Fibroblast of peridontal ligament (primary cell): ENCODE results near the gene SLC4A1.

Experiments
- DNase-seq: peaks from one replicate; pipeline ENCODE4 v3.0.0-alpha.2; 2010; ENCODE audit errors: extremely low read depth

SLC4A1 gene

DNA sequence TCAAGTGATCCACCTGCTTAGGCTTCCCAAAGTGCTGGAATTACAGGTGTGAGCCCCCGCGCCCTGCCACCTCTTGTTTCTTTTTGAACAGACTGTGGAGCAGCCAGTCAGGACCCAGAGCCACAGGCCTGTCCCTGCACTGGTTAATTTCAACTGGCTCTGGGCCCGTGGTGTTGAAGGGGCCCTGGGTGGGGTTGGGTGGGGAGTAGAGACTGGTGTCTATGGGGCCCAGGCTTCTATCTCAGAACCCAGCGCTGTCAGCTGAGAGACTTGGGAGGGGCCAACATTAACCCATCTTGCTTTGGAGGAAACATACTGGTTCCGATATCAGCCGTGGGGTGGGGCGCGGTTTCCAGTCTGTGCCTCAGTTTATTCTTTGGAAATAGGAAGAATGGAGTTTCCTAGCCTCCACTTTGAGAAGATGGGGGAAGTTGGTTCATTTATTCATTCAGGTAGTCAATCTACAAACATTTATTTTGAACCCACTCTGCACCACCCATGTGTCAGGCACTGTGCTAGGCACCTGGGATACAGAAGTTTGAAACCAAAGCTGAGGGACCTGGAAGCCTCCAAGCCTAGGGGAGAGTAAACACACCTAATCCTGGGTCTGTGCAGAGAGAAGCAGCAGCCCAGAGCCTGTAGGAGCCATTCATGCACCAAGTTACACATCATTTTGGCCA lies 15.5 kb upstream of the SLC4A1 start:
- DNase-seq = no peak

DNA sequence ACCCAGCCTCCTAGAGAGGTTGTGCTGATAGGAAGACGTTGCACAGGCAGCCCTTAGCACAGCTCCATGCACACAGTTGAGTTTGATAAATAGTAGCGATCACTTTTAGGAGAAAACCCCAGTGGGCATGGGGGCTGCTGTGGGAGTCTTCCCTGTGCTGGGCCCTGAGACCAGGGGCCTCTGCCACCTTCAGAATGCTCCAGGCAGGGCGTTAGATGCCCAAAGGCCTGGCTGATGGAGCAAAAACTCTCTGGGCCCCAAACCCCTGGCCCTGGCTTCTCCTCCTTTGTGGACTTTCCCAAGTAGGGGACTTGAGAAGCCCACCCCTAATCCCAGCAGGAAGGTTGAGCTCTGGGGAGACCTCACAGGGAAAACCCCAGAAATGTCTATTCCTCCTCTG lies 14.3 kb upstream of the SLC4A1 start:
- no peak for DNase-seq

DNA sequence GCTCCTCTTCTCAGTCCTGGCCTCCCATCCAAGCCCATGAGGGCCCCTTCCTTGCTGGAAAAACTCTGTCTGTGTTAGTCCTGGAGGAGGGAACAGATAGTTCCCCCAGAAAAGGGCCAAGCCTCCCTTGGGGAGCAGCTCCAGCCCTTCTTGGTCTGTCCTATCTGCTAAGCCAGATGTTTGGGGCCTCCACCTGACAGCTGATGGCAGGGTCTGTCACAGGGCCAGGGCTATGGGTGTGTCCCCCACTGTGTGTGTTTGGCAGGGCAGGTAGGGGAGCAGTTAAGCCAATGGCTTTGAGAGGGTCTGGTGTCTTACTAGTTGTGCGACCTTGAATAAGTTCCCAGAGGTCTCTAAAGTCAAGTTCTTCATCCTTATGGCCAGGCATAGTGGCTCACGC lies 13.6 kb upstream of the SLC4A1 start:
- DNase-seq = no peak

DNA sequence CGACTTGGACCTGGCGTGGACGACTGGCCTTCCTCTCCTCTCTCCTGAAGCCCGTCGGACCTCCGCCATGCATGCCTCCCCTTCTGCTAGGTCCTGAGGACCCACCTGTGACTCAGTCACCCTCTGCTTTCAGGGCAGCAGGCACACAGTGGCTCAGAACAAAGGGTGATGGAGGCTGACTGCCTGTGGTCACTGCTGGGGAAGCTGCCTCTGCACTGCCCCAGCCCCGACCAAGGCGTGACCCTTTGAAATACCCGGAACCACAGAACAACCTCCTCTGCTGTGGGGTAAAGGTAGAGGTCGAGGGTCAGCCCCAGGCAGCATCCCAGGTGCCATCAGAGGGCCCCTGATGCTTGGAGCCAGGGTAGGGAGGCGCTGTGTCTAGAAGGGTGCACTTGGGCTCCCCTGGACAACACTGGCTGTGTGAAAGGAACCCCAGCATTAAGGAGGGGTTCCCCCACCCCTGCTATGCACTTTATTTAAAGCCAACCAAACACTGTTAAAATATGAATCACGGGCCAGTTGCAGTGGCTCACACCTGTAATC lies 12.5 kb upstream of the SLC4A1 start:
- no peak for DNase-seq

DNA sequence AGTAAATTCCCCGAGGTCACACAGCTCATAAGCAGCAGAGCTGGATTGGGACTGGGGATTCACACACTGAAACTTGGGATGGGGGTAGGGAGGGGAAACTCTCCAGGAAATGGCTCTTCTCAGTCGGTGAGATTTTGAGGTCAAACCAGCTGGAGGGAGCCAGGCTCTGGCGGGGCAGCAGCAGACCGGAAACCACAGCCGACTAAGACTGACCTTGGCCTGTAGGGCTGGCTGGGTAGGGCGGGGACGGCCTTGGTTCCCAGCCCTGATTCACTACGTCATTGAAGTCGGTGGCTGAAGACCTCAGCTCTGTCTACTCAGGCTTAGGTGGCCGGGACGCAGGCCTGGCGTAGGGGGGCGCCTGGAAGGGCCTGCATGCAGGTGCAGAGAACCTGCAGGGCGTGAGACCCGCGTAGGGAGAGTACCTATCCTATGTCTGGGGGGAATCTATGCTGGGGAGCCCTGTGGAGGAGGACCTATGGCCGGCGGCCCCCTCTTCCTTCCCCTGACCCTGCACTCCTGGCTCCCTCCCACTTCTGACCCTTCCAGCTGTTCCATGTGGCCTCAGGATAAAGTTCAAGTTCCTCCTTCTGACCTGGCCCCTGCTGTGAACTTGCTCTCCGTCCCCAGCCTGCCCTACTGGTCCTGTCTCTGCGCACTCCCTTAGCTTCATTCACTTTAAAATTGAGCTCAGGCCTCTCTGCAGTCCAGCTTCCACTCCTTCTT lies 11.9 kb upstream of the SLC4A1 start:
- peak; percentile 49 for DNase-seq

DNA sequence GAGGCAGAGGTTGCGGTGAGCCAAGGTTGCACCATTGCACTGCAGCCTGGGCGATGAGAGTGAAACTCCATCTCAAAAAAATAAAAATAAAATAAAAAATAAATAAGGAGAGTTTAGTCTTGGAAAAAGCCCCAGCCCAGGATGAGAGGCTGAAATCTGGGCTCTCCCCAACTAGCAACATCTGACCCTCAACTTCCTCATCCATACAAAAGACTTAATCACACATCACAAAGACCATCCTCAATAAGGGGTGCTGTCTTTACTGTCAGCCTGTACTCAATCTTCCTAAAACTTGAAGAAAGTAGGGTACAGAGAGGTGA lies 11.4 kb upstream of the SLC4A1 start:
- no peak for DNase-seq

DNA sequence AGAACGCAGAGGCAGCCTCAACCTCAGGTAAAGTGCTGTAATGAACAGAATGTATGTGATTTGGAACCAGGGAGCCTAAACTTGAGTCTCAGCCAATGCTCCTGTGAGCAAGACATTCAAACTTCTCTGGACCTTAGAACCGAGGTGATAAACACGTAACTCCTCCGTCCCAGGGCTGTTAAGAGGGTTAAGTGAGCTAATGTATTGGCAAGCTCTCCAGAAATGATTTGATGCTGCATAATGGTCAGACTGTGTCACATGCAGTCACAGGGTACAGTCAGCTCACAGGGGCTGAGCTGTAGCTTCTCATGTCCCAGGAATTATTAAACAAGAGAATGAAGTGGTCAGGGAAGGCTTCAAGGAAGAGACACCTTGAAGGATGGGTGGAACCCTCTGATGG lies 10.0 kb upstream of the SLC4A1 start:
- DNase-seq = no peak

DNA sequence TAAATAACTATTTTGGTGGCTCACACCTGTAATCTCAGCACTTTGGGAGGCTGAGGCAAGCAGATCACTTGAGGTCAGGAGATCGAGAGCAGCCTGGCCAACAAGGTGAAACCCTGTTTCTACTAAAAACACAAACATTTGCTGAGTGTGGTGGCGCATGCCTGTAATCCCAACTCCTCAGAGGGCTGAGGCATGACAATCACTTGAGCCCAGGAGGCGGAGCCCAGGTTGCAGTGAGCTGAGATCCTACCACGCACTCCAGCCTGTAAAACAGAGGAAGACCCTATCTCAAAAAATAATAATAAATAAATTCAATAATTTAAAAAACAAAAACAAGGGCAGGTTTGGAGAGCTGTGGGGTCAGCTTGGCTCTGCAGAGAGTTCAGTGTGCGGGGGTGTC lies 5.7 kb upstream of the SLC4A1 start:
- no peak for DNase-seq

DNA sequence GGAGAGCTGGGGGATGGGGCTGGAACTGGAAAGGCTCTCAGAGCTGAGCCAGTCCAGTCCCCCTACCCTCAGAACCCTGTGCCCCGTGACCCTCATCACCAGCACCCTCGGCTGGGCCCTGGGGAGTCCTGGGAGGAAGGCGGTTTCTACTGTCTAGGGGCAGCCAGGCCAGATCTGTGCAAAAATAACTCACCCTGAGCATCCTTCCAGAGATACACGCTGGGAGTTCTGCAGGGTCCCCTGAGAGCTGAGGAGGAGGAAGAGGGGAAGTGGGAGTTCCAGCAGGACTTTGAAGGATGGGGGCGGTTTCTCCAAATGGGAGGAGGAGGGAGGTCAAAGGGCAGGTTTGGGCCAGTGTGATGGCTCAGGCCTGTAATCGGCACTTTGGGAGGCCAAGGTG lies 5.0 kb upstream of the SLC4A1 start:
- no peak for DNase-seq

DNA sequence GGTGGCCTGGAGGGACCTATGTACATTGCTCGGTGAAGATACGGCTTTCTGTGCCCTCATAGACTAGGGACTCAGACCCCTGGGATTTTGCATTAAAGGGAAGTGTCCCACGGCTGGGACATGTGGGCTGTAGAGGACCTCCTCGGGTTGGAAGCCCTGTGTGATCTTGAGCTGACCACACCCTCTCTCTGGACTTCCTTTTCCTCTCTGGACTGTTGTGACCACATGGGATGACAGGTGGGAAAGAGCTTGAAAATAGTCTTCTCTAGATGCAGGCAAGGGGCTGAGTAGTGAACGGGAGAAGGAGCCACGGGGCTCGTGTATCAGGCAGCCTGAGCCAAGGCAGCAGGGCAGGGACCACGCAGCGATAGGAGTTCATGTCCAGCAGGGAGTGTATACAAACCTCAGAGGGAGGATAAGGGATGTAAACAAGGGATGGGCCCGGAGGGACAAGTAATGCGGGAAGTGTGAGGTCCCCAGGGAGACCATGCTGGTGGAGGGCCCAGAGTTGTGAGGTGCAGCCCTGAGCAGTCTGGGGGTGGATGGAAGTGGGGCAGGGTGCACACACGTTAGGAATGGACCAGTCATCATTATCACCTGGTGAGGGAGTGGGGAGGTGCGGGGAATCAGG lies 4.5 kb upstream of the SLC4A1 start:
- DNase-seq = no peak

DNA sequence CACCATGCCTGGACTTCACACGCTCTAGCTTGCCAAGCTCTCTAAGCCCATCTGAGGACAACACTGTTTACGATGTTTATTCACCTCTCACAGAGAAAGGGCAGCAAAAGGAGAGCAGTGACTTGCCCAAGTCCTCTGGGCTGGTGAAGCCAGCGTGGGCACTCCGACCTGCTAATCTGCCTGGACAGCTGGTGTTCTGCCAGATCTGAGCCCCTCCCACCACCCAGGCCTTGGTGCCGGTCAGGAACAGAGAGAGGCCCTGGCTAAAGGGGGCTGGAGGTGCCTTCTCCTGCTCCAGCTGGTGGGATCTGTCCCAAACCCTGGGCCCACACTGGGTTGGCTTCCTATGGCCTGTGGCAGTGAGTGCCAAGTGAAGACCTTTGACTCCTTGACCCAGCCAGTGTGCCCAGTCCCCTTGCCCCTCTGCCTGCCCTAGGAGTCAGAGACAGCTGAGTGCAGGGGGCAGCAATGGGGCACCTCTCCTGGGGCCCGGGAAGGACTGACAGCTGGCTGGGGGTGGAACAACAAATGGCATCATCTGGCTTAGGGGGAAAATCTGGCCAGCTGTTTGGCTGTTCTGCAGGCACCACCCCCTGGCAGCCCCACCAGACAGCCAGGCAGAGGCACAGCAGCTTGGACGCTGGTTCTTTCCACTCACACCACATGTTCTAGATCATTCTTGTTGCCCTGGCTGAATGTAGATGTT lies 1.8 kb upstream of the SLC4A1 start:
- DNase-seq = no peak

DNA sequence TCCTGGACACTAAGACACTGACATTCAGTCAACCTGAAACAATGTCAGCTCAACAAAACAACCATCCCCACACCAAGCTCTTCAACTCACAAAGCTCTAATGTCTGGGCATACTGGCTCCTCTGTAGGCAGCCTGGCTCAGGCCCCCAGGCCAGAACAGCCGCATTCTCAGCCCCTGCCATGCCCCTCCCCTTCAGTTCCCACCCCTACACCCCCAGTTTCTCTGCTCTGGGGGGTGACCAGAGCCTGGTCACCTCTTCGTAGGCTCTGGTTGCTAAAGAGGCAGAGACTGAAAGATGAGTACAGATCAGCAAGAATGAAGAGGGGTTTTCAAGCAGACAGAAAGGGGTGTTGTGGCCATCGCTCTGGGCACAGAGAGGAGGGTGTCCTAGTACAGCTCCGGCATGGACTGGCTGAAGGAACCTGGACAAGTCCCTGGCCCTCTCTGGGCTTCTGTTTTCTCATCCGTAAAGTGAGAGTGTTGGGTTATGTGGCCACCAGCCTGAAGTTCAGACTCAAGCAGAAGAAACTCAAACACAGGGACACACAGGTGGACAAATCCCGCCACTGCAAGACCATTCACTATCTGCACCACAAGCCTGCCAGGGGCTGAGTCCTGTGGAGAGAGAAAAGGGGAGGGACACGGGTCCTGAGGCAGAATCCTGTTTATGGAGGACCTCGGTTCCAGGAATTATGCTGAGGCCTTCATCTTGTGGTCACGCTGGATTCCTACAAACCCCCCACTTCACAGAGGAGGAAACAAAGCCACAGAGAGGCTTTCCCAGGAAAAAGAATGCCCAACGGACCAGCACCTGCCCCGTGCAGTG lies 987 bp upstream of the SLC4A1 start:
- no peak for DNase-seq

DNA sequence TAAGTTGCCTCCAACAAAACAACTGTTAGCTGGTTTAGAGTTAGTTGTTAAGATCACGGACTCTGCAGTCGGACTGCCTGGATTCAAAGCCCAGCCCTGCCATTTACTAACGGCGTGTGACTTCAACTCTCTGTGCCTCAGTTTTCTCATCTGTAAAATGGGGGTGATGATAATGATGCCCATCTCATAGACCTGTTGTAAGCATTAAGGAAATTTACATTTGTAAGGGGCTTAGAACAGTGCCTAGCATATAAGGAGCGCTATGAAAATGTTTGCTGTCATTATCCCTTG lies 825 bp downstream of the SLC4A1 start:
- no peak for DNase-seq

DNA sequence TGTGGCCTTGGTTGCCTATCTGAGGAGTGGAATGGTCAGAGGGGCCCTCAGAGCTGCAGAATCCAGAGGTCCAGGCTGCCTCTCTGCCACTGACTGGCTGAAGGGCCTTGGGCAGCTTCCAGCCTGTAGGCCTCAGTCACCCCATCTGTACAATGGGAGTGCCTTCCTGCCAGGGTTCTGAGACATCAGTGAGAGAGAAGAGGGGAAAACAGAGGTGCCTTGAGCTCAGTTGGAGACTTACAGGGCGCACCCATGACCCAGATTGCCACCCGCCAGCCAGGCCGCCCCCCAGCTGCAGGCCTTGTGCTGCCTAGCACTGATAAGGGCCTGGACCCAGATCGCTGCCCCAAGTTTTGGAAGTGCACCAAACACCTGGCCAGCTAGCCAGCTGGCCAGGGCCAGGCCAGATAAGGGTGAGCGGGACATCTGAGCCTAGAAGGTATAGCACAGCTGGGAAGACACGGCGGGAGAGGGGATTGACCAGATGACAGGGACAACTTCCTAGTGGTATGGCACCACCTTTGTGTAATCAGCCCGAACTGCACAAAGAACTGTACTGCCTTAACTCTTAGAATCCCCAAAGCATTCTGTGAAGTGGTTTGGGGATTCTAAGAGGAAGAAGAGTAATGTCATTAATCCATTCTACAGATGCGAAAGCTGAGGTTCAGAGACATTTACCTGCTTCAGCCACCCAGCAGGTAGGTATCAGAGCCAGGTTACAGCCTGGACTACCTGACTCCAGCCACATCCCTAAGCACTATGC lies 1.4 kb downstream of the SLC4A1 start:
- DNase-seq = peak; percentile 4

DNA sequence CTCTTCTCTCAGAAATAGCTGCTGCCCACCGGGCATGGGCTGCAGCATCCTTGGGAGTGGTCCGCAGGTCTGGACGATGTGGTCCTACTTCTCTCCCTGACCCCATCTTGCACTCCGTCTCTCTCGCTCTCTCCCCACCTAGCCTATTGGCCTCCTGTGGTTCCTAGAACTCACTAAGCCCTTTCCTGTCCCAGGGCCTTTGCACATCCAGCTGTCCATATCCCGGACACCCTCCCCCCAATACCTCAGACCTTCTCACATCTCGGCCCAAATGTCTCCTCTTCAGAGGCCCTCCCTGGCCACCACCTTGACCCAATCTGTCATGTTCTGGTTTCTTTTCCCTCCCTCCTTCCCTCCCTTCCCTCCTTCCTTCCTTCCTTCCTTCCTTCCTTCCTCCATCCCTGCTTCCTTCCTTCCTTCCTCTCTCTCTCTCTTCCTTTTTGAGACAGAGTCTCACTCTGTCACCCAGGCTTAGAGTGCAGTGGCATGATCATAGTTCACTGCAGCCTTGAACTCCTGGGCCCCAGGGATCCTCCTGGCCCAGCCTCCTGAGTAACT lies 4.5 kb downstream of the SLC4A1 start:
- no peak for DNase-seq

DNA sequence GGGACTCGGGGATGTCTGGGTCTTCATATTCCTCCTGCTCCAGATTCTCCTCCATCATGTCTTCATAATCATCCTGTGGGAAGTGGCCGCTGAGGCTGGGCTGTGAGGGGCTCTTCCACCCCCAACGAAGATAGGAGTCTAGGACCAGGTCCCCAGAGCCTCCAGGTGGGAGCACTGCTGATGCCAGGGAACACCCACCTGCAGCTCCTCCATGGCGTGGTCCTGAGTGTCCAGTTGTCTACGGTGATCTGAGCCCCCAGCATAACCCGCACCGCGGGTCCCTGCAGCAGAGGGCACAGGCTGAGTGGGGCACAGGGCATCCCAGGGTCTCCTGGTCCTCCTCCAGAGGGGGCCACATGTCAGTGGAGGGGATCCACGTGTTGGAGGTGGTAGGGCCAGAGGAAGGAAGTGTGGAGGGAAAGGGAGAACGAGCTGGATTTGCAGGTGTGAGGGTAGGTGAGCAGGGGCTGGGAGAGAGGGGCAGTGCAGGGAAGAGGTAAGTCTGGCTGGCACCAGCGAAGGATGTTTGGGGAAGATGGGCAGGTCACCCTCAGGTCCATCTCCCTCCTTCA lies 5.2 kb downstream of the SLC4A1 start:
- no peak for DNase-seq

DNA sequence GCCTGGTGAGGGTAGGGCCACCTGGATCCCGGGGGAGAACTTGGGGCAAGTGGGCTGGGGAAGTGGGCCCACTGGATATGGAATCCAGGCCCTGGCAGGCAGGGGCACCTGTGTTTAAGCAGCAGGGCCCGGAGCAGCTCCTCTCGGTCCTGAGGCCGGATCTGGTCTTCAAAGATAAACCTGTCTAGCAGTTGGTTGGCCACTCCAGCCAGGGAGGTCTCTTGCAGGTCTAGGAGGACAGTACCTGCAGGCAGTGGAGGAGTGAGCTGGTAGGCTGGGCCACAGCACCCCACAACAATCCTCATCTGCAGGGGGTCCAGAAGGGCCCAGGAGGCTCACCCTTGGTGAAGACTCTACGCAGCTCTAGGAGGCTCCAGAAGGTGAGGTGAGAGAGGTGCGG lies 7.6 kb downstream of the SLC4A1 start:
- no peak for DNase-seq

DNA sequence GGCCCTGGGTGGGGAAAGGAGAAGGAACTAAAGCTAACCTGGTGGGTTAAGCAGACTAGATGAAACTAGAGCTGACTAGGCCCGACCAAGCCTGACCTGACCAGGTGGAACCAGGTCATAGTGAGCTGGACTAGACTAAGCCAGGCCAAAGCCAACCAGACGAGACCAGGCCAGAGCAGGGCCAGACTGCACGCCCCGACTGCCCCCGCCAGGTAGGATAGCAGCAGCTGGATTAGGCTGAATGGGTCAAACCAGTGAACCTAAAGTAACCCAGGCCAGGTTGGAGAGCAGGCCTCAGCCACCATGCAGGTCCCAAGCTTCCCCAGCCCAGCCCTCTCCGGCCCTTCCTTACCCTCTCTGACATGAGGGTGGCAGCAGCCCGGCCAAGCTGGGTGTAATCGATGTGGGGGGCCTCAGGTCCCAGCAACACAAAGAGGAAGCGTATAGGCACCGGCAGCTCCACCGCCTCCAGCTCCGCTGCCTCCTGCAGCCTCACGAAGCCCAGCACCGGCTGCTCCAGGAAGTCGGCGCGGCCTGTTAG lies 9.1 kb downstream of the SLC4A1 start:
- no peak for DNase-seq

DNA sequence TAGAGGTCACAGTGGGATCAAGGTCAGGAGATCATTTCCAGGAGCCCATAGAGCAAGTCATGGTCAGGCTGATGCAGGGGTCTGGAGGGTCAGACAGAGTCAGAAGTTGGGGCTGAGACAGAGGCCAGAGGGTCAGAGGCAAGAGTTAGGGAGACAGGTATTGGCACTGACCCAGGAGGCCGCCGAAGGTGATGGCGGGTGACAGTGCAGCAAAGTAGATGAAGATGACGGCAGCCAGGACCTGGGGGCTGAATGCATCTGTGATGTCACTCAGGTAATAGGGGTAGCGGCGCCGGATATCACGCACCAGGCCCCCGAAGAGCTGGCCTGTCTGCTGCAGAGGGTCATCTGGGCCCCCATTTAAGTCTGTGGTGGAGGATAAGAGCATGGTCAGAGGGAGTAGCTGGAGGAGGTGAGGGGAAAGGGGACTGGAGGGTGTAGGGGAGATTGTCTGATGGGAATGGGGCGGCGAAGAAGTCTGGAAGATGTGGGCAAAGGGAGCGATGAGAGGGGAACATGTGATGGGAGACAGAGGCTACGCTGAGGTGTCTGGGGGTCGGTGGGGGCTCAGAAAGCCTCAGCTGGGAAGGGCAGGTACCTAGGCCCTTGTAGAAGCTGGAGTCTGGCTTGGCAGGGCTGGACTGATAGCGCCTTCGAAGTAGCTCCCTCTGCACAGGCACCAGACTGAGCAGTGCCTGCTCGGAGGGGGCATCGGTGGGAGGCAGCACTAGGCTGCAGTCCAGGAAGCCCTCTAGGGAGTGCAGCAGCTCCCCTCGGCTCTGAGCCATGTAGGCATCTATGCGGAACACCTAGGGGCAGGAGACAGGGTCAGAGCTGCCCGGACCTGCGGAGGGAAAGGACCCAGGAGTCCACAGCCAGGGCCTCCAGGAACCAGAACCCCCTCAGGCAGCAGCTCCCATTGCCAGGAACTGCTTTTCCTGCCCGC lies 9.8 kb downstream of the SLC4A1 start:
- no peak for DNase-seq
